DMS53 treated with DMSO at 0.1 percent for 48 hours (cell line): ENCODE results near the gene C1QB.
"Not testable (repeated sequence)": the region's sequence is repeated elsewhere in the genome, so short reads cannot be mapped to it uniquely, and the experiment has no call there.

ENCODE experiments used
- DNase-seq: peaks from one replicate; lab custom pipeline; 2025; ENCODE audit not compliant: unreplicated experiment; lab: John Stamatoyannopoulos, UW

C1QB gene

GRCh38 chr1:22662318-22662717 lies 9.3 kb downstream of the C1QB start:
- no peak for DNase-seq

GRCh38 chr1:22662986-22663408 lies 10.0 kb downstream of the C1QB start:
- DNase-seq = no peak

GRCh38 chr1:22665752-22666151 lies 12.7 kb downstream of the C1QB start:
- DNase-seq = no peak

- DNase-seq = no peak
Observed at GRCh38 chr1:22666412-22666811, 13.4 kb downstream of the C1QB start.

GRCh38 chr1:22668840-22669239 lies 15.8 kb downstream of the C1QB start:
- not testable (repeated sequence) for DNase-seq

GRCh38 chr1:22670352-22670975 lies 17.4 kb downstream of the C1QB start:
- DNase-seq = no peak

- DNase-seq = no peak
Observed at GRCh38 chr1:22671999-22672398, 19.0 kb downstream of the C1QB start.

- peak; percentile 70 for DNase-seq
Observed at GRCh38 chr1:22673486-22674409, 20.7 kb downstream of the C1QB start.

GRCh38 chr1:22674410-22674749 lies 21.3 kb downstream of the C1QB start:
- DNase-seq = no peak

- DNase-seq = not testable (repeated sequence)
Observed at GRCh38 chr1:22676151-22676550, 23.1 kb downstream of the C1QB start.

GRCh38 chr1:22676916-22677583 lies 24.0 kb downstream of the C1QB start:
- DNase-seq = no peak

GRCh38 chr1:22677931-22678896 lies 25.2 kb downstream of the C1QB start:
- DNase-seq = no peak

GRCh38 chr1:22680726-22681125 lies 27.7 kb downstream of the C1QB start:
- peak; percentile 30 for DNase-seq

GRCh38 chr1:22681556-22682276 lies 28.7 kb downstream of the C1QB start:
- no peak for DNase-seq

- no peak for DNase-seq
Observed at GRCh38 chr1:22683547-22683946, 30.5 kb downstream of the C1QB start.

GRCh38 chr1:22685591-22686059 lies 32.6 kb downstream of the C1QB start:
- no peak for DNase-seq

- no peak for DNase-seq
Observed at GRCh38 chr1:22687191-22687590, 34.2 kb downstream of the C1QB start.

GRCh38 chr1:22688466-22688865 lies 35.4 kb downstream of the C1QB start:
- no peak for DNase-seq

GRCh38 chr1:22689505-22689904 lies 36.5 kb downstream of the C1QB start:
- DNase-seq = peak; percentile 95
